ENCODE measurements around the gene EHD3.

Gene EHD3

DNA sequence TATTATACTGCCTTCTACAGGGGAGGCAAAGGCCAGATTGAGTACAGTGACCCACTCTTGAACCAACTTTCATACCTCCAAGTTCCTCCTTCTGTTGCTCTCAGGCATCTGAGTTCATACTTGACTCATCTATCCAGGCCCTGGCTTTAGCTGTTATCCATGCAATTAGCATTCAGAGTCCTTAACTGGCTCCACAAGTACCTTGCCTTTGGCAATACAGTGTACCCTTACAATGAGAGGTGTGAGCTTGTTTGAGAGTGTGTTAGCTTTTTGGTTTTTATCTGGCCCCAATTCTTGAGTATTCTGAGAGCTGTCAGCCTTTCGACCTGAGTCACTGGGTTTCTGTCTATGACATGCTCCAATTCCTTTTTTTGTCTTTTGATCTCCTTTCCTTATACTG lies 60.2 kb downstream of the EHD3 start:
- DNase-seq (ENCODE audit: low spot score), result no peak

DNA sequence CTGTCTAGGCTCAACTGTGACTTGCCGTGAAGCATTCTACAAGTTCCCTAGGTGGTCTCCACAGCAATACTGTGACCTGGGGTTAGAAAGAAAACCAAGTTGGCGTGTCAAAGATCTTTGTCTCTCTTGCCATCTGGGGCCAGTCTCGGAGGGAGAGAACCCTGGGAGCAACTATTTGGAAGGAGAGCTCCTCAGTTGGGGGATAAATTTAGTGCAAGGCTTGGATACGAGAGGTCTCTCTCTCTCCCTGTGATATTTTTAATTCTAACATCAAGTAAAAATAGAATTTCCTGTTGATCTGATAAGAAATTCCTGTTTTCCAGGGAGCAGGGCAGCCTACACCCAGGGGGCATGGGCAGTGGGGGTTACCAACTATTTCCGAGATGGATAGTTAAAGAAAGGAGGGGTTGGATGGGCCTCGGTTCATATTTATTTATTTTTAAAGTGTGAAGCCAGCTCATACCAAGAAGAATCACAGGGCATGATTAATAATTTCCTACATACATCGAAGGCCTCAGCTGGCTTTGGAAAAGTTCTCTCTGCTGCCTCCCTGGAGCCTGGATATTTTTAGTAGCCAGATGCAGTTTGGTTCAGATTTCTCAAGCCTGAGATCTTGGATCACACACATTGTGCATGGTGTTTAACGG lies 62.8 kb downstream of the EHD3 start:
- no peak for DNase-seq (ENCODE audit: low spot score)

DNA sequence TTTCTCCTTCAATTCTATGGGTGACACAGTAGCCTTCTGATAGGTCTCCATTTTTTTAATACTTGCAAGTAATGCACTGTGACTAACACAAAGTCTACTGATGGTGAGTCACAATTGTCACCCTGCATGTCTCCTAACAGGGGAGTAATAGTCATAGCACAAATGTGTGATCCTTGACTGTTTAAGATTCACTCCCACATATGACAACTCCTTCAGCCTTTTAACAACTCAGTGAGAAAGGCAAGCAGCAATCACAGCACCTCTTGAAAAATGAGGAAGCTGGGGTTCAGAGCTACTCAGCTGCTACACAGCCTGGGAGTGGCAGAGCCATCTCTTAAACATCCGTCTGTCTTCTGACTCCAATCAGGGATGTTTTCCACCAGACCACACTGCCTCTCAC lies 63.8 kb downstream of the EHD3 start:
- DNase-seq (ENCODE audit: low spot score), result no peak

DNA sequence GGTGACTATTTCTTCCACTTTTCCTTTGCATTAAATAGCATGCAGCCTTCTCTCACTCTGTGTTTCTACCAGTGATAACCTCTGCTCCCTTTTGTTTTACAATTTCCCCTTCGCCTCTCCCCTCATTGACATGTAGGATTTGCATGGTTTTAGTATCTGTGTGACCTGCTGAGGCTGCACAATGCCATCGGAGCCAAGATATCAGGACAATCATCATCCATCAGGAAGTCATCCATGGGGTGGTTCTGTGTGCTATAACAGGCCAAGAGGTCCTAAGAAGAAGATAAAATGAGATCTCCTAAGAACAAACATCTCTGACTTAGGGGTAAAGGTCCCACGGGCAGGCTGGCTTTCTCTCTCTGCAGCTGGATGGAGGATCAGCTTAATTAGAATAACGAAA lies 65.6 kb downstream of the EHD3 start:
- DNase-seq (ENCODE audit: low spot score), result no peak

DNA sequence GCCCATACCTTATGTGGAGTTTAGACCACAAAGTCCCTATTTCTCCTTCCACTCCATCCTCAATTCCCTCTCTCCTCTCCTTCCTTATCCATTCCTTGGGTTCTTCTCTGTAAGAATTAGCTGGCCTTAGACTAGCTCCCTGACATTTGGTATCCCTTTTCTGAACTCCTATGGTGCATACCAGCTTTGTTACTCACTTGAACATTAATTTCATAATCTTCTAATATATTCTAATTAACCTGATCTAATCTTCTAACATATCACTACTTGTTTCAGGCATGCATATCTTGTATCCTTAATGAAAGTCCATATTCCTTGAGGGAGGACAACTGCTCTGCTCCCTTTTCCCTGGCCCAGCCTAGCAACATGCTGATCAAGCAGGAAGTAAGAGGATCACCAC lies 66.4 kb downstream of the EHD3 start:
- DNase-seq (ENCODE audit: low spot score), result no peak

DNA sequence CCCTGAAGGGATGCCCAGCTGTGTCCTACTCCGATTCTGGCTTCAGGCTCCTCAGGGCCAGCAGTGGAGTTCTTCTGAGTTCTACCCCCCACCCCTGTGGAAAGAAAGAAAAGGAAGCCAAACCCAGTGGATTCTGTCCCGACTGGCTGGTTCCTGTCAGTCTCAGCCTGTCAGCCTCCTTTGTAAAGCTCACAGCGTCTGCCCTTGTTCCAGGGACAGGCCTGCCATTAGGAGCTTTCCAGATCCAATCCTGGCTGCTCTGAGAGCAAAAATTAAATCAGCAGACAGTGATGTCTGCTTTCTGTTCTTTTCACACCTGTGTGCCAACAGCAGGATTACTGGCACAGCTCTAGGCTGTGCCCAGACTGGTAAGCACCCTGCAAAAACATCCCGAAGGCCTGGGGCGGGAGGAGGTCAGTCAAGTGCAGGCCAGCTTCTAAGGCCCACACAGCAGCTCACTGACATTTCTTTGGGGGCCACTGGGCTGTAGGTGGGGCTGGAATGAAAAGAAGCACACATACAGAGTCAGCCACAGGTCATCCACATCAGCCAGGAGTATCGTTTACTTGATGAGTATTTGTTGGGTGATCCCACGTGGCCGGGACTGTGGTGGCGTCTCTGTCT lies 69.1 kb downstream of the EHD3 start:
- DNase-seq (ENCODE audit: low spot score), result no peak

DNA sequence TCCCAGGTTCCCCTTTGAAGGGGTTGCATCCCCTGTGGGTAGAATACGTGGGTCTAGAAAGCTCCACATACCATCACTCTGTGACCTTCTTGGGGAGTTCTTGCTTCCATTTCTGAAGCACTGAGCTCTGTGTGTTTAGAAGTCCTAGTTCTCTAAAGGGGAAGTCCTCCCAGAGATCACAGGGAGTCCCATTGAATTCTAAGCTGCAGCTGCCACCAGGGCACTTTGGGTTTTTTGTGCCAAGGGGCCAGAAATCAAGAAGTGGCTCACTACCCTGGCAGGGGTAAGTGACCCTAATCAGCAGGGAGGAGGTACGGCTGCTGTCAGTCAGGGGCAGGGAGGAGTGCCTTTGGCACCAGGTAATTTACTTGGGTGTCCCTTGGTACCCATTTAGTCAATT lies 70.9 kb downstream of the EHD3 start:
- DNase-seq (ENCODE audit: low spot score), result no peak

DNA sequence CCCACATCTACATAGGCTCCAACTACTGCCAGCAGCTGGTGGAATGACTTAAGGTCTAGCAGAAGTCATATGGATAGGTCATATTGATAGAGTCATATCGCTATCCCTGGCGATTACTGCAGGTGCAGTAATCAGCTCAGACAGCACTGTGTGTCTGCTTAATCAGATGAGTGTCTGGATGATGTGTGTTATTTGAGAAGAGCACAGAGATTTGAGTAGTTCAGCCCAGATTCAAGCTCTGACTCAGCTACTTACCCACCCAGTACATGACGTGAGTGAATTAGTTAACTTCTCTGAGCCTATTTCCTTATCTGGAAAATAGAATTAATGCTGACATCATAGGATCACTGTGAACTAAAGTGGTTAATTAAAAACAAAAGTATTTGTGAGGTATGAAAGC lies 78.9 kb downstream of the EHD3 start:
- DNase-seq (ENCODE audit: low spot score), result no peak

DNA sequence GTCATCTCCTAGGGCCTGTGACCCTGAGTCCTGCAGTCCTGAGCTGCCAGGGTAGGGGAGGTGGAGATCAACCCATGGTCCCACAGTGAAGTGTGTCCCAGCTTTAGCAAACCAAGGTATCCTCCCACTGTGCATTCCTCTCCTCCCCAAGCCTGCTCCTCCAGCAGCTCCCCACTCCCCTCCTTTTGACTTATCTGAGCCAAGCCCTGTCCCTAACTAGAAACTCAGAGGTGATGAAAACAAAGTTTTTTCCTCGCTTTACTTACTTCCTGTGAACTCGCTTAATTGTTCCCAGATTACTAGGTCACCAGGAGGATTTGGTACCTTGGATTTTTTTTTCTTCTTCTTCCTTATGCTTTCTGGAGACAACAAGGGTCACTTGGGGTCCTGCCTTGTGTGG lies 80.8 kb downstream of the EHD3 start:
- DNase-seq (ENCODE audit: low spot score), result no peak

DNA sequence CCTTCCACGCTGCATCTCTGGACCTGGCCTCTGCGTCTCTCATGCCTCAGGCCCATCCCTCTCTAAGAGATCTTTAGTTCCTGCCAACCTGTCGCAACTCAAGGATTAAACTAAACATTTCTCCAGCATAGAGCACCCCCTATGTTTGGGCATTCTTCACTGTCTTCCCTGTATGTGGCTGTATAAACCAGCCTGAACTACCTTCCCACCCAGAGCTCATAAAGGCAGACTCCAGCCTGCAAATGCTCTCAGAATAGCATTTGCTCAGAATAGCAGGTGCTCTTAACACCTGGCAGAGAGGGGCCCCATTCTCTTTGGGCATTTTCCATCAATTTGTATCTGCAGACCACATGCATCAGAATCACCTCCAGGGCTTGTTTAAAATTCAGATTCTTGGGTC lies 83.4 kb downstream of the EHD3 start:
- DNase-seq (ENCODE audit: low spot score), result no peak

DNA sequence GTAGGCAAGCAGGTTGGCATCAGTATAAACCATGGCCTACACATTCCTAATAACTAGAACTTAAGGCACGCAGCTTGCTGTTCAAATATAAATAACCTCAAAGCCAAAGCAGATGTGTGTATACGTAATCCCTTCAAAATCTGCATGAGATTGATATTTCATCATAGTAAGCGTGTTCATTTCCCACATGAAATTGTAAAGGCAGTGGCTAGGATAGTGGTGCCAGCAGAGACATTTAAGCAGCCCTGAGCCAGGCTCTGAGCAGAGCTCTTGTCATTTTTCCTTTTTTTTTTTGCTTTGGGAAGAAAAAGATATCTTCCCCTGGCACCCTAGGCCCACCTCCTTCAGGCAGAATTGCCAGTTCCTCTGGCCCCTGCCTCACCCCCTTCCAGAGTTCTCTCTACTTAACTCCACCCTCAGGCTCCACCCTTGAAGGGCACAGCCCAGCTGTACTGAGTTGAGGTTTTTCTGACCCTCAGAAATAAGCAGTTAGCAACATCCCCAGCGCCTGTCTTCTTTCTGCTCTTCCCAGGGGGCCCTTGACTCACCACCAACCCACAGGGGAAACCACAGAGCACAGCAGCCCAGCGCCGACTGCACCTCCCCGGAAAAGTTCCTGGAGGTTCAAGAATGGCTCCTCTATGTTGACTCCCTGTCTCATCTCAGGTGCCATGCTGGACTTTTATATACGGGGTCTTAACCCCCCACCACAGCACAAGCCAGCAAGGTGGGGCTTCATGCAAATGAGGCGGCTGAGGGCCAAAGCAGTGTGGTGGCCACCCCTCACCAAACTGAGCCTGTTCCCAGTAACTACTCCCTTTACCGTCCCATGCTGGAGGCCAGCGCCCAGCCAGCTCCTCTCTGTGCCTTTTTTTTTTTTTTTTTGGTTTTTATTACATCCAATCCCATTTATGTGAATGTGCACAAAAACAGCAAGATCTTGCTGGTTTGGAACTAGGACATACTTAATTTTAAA lies 84.7 kb downstream of the EHD3 start:
- no peak for DNase-seq (ENCODE audit: low spot score)
